Heart left ventricle (tissue), 13 donors: ENCODE measurements around the gene NXPH3.

Experiments
- CTCF ChIP-seq, 12 donors: fragments of 200-600 bp; sonication (generic) in 4 of 12; IDR thresholded peaks; one replicate each; pipeline versions ENCODE4 v1.5.0 to v1.8.0; 2018 to 2022; ENCODE audit warnings: antibody characterized with exemption in 12 of 12, mild to moderate bottlenecking in 5 of 12
- POLR2A ChIP-seq, 2 donors: fragments of 450-650 bp; IDR thresholded peaks; one replicate each; pipeline ENCODE4 v1.6.1; 2017; ENCODE audit warnings: antibody characterized with exemption in 2 of 2, mild to moderate bottlenecking in 2 of 2, moderate library complexity in 2 of 2
- donor health status: ischemic (EF 13 %, LVEDD 7.1; RV severe dilation, severe dysfunction).
- donor health status: DM: no; HTN: yes; CAD: no.
- donor health status: DM: no; HTN: no; CAD: no.
- donor health status: ischemic (EF 25% LVEDD 6.9; RV normal size, moderate dysfunction).
- donor health status: ischemic (EF 25% LVEDD 5.7; RV mildly dilated, moderate dysfunction).
- donor health status: ischemic (EF 35%, LVEDD 5.7; RV mildly dilated, moderate dysfunction).
- donor health status: nonischemic (EF 11% LVEDD 7.7; RV severe dilation, severe dysfunction).
- donor health status: DM: yes; HTN: yes; CAD: no.
- donor health status: PGD.
- donor health status: ischemic (EF 29% LVEDD 5.4; RV normal size, mild dysfunction).
- donor health status: nonischemic (EF 23%, LVEDD 6.1; RV moderate dilation, normal function).

GRCh38 chr17:49613182-49613800 lies 37.6 kb downstream of the NXPH3 start:
- no peak for TF ChIP-seq CTCF (IDR thresholded peaks at IDR 0.05)
- TF ChIP-seq POLR2A (IDR thresholded peaks at IDR 0.05) = no peak
